ENCODE results near the gene CD47.

DNA sequence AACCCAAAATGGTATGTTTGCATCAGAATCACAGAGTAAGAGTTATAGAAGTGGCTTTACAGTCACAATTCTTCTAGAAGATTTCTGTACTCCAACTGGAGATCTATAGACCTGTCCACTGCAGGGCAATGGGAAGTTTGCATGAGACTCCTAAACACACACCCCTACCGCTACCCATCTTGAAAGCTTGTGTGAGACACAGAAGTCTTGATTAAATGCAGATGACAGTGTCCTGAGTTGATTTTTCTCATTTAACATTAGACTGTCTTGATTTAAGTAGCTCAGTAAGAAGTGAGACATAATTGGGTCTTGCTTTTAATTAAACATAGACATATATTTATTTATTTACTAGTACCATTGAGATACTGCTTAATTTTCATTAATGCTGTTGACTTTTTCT is 54.4 kb downstream of the CD47 start:
- TF ChIP-seq, protein P1, sequence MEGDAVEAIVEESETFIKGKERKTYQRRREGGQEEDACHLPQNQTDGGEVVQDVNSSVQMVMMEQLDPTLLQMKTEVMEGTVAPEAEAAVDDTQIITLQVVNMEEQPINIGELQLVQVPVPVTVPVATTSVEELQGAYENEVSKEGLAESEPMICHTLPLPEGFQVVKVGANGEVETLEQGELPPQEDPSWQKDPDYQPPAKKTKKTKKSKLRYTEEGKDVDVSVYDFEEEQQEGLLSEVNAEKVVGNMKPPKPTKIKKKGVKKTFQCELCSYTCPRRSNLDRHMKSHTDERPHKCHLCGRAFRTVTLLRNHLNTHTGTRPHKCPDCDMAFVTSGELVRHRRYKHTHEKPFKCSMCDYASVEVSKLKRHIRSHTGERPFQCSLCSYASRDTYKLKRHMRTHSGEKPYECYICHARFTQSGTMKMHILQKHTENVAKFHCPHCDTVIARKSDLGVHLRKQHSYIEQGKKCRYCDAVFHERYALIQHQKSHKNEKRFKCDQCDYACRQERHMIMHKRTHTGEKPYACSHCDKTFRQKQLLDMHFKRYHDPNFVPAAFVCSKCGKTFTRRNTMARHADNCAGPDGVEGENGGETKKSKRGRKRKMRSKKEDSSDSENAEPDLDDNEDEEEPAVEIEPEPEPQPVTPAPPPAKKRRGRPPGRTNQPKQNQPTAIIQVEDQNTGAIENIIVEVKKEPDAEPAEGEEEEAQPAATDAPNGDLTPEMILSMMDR (IDR thresholded peaks at IDR 0.05 in 2 of 3, conservative IDR thresholded peaks at IDR 0.05 in 1 of 3; ENCODE audit: control insufficient read depth in 2 of 3, extremely low read depth in 1 of 3, insufficient read depth in 1 of 3, low read depth in 3 of 3, low read length in 3 of 3): no peak
- TF ChIP-seq RFX5 (IDR thresholded peaks at IDR 0.05; ENCODE audit: low read depth, low read length) (no peak), POLR2AphosphoS5 (IDR thresholded peaks at IDR 0.05; ENCODE audit: low read length) (no peak), TBL1XR1 (IDR thresholded peaks at IDR 0.05; ENCODE audit: low read depth, low read length) (no peak), CBX5 (IDR thresholded peaks at IDR 0.05; ENCODE audit: low read depth) (no peak), POLR2A (IDR thresholded peaks at IDR 0.05; ENCODE audit: low read depth, low read length) (no peak), TCF3 (IDR thresholded peaks at IDR 0.05; ENCODE audit: borderline replicate concordance, insufficient read depth, low read depth, low read length) (no peak), SUZ12 (IDR thresholded peaks at IDR 0.05; ENCODE audit: unreplicated experiment) (no peak), NR2C1 (IDR thresholded peaks at IDR 0.05) (no peak), JUND (IDR thresholded peaks at IDR 0.05; ENCODE audit: low read depth, low read length) (no peak), ZZZ3 (IDR thresholded peaks at IDR 0.05; ENCODE audit: control insufficient read depth, insufficient read length, low read depth) (no peak)
- TF ChIP-seq, protein P2, sequence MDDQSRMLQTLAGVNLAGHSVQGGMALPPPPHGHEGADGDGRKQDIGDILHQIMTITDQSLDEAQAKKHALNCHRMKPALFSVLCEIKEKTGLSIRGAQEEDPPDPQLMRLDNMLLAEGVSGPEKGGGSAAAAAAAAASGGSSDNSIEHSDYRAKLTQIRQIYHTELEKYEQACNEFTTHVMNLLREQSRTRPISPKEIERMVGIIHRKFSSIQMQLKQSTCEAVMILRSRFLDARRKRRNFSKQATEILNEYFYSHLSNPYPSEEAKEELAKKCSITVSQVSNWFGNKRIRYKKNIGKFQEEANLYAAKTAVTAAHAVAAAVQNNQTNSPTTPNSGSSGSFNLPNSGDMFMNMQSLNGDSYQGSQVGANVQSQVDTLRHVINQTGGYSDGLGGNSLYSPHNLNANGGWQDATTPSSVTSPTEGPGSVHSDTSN (IDR thresholded peaks at IDR 0.05; ENCODE audit: insufficient replicate concordance, low read depth, low read length): no peak
